Thyroid gland (tissue), 4 donors: ENCODE measurements around the gene ATE1. TPM values are rescaled to one million over a fixed set of nuclear protein-coding genes. Genes with fewer than 3 reads are reported as not detected.

Experiments
- DNase-seq, 2 donors: peaks; one replicate each; pipeline ENCODE4 v3.0.0-alpha.2; 2019
- H3K27ac ChIP-seq, 3 donors: fragments of 200-600 bp; sonication (generic); 1 replicate in 2 of 3; 2 replicates in 1 of 3; pipeline ENCODE4 v1.5.1; 2016 to 2019; ENCODE audit warnings: mild to moderate bottlenecking in 1 of 3, moderate library complexity in 1 of 3
- H3K27me3 ChIP-seq: fragments of 200-600 bp; sonication (generic); one replicate; pipeline ENCODE4 v1.5.1; 2019
- H3K36me3 ChIP-seq, 2 donors: fragments of 200-600 bp; sonication (generic); one replicate each; pipeline ENCODE4 v1.5.1; 2016 to 2019
- H3K4me1 ChIP-seq, 2 donors: fragments of 200-600 bp; sonication (generic); one replicate each; pipeline ENCODE4 v1.5.1; 2017 to 2019
- H3K4me3 ChIP-seq, 3 donors: fragments of 200-600 bp; sonication (generic); replicated peaks in 1 of 3; 1 replicate in 2 of 3; 2 replicates in 1 of 3; pipeline ENCODE4 v1.5.1; 2016; ENCODE audit warnings: mild to moderate bottlenecking in 1 of 3
- H3K9me3 ChIP-seq: fragments of 200-600 bp; sonication (generic); one replicate; pipeline ENCODE4 v1.5.1; 2017
- CTCF ChIP-seq, 6 experiments: fragments of 200-600 bp in 3 of 6; fragments of 450-650 bp in 3 of 6; sonication (generic) in 3 of 6; IDR thresholded peaks; one replicate each; pipeline ENCODE4 v1.5.1; 2016 to 2019; ENCODE audit warnings: antibody characterized with exemption in 6 of 6, mild to moderate bottlenecking in 2 of 6, inconsistent platforms in 1 of 6, moderate library complexity in 1 of 6
- POLR2A ChIP-seq, 2 donors: fragments of 450-650 bp; IDR thresholded peaks; one replicate each; pipeline ENCODE4 v1.6.1; 2017; ENCODE audit warnings: antibody characterized with exemption in 2 of 2, mild to moderate bottlenecking in 2 of 2, moderate library complexity in 1 of 2
- WGBS, 2 donors: methylation state at CpG; one replicate each; pipeline ENCODE4 v1.1.5; 2017; 5-methylcytosine and 5-hydroxymethylcytosine counted together
- intact Hi-C: fragments of 100-400 bp; cut with DNase I; formaldehyde crosslinking; loops from one replicate; pipeline ENCODE4 v1.15.1; 2023
- total RNA-seq, 4 donors: library from RNA; depleted of rRNA; stranded (reverse); fragments of >200 nt; gene quantifications; one replicate each; pipeline ENCODE4 v1.2.3, GENCODE V29; 2016

ATE1 gene
- total RNA-seq, 4 donors from 2014 or later, result 47.3 to 66.0 (median 58.0) TPM

- Histone ChIP-seq H3K4me1 (no peaks in the 10 kb centered on the region), H3K27me3 (no peaks in the 10 kb centered on the region), H3K4me3 (no peak overlapping the region), H3K36me3 (no peaks in the 10 kb centered on the region), H3K27ac (no peak overlapping the region), H3K9me3 (no peaks in the 10 kb centered on the region)
- DNase-seq, result no peak
- TF ChIP-seq CTCF (IDR thresholded peaks at IDR 0.05), result no peak
- no peak for TF ChIP-seq POLR2A (IDR thresholded peaks at IDR 0.05)
- intact Hi-C loops, result no loop called here
- WGBS, 2 donors, result 83 to 85% methylated on average over 3 of the region's 3 CpGs
Measured at GRCh38 chr10:121715076-121715475, 212.8 kb downstream of the ATE1 start.

- 92% methylated on average over 5 of the region's 5 CpGs for WGBS, 2 donors
- H3K36me3 ChIP-seq, result no peaks in the 10 kb centered on the region
- intact Hi-C loops, result no loop called here
- no peaks in the 10 kb centered on the region for H3K9me3 ChIP-seq
- no peak overlapping the region for H3K4me3 ChIP-seq
- no peak for TF ChIP-seq POLR2A (IDR thresholded peaks at IDR 0.05)
- no peak for TF ChIP-seq CTCF (IDR thresholded peaks at IDR 0.05)
- H3K27me3 ChIP-seq, result no peaks in the 10 kb centered on the region
- no peak for DNase-seq
- no peak overlapping the region for H3K27ac ChIP-seq
- H3K4me1 ChIP-seq, result no peaks in the 10 kb centered on the region
Measured at GRCh38 chr10:121713486-121713885, 214.3 kb downstream of the ATE1 start.

- Histone ChIP-seq H3K9me3 (no peaks in the 10 kb centered on the region), H3K4me1 (no peaks in the 10 kb centered on the region), H3K27me3 (no peaks in the 10 kb centered on the region), H3K36me3 (no peaks in the 10 kb centered on the region), H3K27ac (no peak overlapping the region), H3K4me3 (no peak overlapping the region)
- DNase-seq, result no peak
- TF ChIP-seq POLR2A (IDR thresholded peaks at IDR 0.05) (no peak), CTCF (IDR thresholded peaks at IDR 0.05) (no peak)
- 80% methylated on average over 7 of the region's 7 CpGs for WGBS, 2 donors
- intact Hi-C loops, result no loop called here
Measured at GRCh38 chr10:121710971-121711370, 216.9 kb downstream of the ATE1 start.

- TF ChIP-seq CTCF (IDR thresholded peaks at IDR 0.05) (no peak), POLR2A (IDR thresholded peaks at IDR 0.05) (no peak)
- Histone ChIP-seq H3K27me3 (no peaks in the 10 kb centered on the region), H3K4me3 (no peak overlapping the region), H3K4me1 (no peaks in the 10 kb centered on the region), H3K9me3 (no peaks in the 10 kb centered on the region), H3K36me3 (no peaks in the 10 kb centered on the region), H3K27ac (no peak overlapping the region)
- WGBS, 2 donors, result 65 to 69% methylated on average over 9 of the region's 9 CpGs
- intact Hi-C loops, result no loop called here
- no peak for DNase-seq
Measured at GRCh38 chr10:121710207-121710606, 217.6 kb downstream of the ATE1 start.

- WGBS, 2 donors, result 69 to 75% methylated on average over 9 of the region's 9 CpGs
- Histone ChIP-seq H3K4me1 (no peaks in the 10 kb centered on the region), H3K36me3 (no peaks in the 10 kb centered on the region), H3K27ac (no peak overlapping the region), H3K9me3 (no peaks in the 10 kb centered on the region), H3K27me3 (no peaks in the 10 kb centered on the region), H3K4me3 (no peak overlapping the region)
- DNase-seq, result no peak
- intact Hi-C loops, result no loop called here
- no peak for TF ChIP-seq CTCF (IDR thresholded peaks at IDR 0.05)
- no peak for TF ChIP-seq POLR2A (IDR thresholded peaks at IDR 0.05)
Measured at GRCh38 chr10:121709675-121710073, 218.2 kb downstream of the ATE1 start.
